ENCODE measurements around the gene CNKSR3.
"Not testable (repeated sequence)": the region's sequence is repeated elsewhere in the genome, so short reads cannot be mapped to it uniquely, and the experiment has no call there.

Gene CNKSR3

GRCh38 chr6:154532426-154532825, 21.9 kb upstream of the CNKSR3 start:
- H3K4me3 ChIP-seq (ENCODE audit: low read depth, low read length), result no peak overlapping the region
- no peak for DNase-seq (ENCODE audit: low read depth)

- H3K4me3 ChIP-seq (ENCODE audit: low read depth, low read length), result no peak overlapping the region
- no peak for DNase-seq (ENCODE audit: low read depth)
These were observed 19.5 kb upstream of the CNKSR3 start for GRCh38 chr6:154529957-154530356.

- DNase-seq (ENCODE audit: low read depth), result no peak
- H3K4me3 ChIP-seq (ENCODE audit: low read depth, low read length), result no peak overlapping the region
These were observed 17.9 kb upstream of the CNKSR3 start for GRCh38 chr6:154528310-154528915.

- no peak overlapping the region for H3K4me3 ChIP-seq (ENCODE audit: low read depth, low read length)
- no peak for DNase-seq (ENCODE audit: low read depth)
These were observed 16.5 kb upstream of the CNKSR3 start for GRCh38 chr6:154526996-154527395.

- H3K4me3 ChIP-seq (ENCODE audit: low read depth, low read length), result no peak overlapping the region
- DNase-seq (ENCODE audit: low read depth), result no peak
These were observed 12.1 kb upstream of the CNKSR3 start for GRCh38 chr6:154522576-154522975.

GRCh38 chr6:154521412-154521811, 10.9 kb upstream of the CNKSR3 start:
- no peak for DNase-seq (ENCODE audit: low read depth)
- H3K4me3 ChIP-seq (ENCODE audit: low read depth, low read length), result no peak overlapping the region

GRCh38 chr6:154520280-154520679, 9.8 kb upstream of the CNKSR3 start:
- no peak overlapping the region for H3K4me3 ChIP-seq (ENCODE audit: low read depth, low read length)

GRCh38 chr6:154518396-154518795, 7.9 kb upstream of the CNKSR3 start:
- DNase-seq (ENCODE audit: low read depth), result no peak
- H3K4me3 ChIP-seq (ENCODE audit: low read depth, low read length), result no peak overlapping the region

More at GRCh38 chr6:154520280-154520679, 9.8 kb upstream of the CNKSR3 start:
- no peak for DNase-seq (ENCODE audit: low read depth)

- DNase-seq (ENCODE audit: low read depth), result no peak
- H3K4me3 ChIP-seq (ENCODE audit: low read depth, low read length), result peak overlapping the region; percentile 7
These were observed 5.8 kb upstream of the CNKSR3 start for GRCh38 chr6:154516276-154516675.

- DNase-seq (ENCODE audit: low read depth), result no peak
- peak overlapping the region; percentile 7 for H3K4me3 ChIP-seq (ENCODE audit: low read depth, low read length)
These were observed 5.3 kb upstream of the CNKSR3 start for GRCh38 chr6:154515826-154516225.

GRCh38 chr6:154515076-154515475, 4.6 kb upstream of the CNKSR3 start:
- not testable (repeated sequence) for H3K4me3 ChIP-seq (ENCODE audit: low read depth, low read length); DNase-seq (ENCODE audit: low read depth)

- no peak overlapping the region for H3K4me3 ChIP-seq (ENCODE audit: low read depth, low read length)
- no peak for DNase-seq (ENCODE audit: low read depth)
These were observed 4.0 kb upstream of the CNKSR3 start for GRCh38 chr6:154514481-154514880.

GRCh38 chr6:154513601-154514320, 3.3 kb upstream of the CNKSR3 start:
- DNase-seq (ENCODE audit: low read depth), result no peak
- H3K4me3 ChIP-seq (ENCODE audit: low read depth, low read length), result no peak overlapping the region

- no peak overlapping the region for H3K4me3 ChIP-seq (ENCODE audit: low read depth, low read length)
- DNase-seq (ENCODE audit: low read depth), result no peak
These were observed 1.7 kb upstream of the CNKSR3 start for GRCh38 chr6:154512201-154512600.

- DNase-seq (ENCODE audit: low read depth), result no peak
- H3K4me3 ChIP-seq (ENCODE audit: low read depth, low read length), result no peak overlapping the region
These were observed 1.3 kb upstream of the CNKSR3 start for GRCh38 chr6:154511791-154512190.

- H3K4me3 ChIP-seq (ENCODE audit: low read depth, low read length), result peak overlapping the region; percentile 92
- no peak for DNase-seq (ENCODE audit: low read depth)
These were observed 903 bp downstream of the CNKSR3 start for GRCh38 chr6:154509421-154510143.

- no peak for DNase-seq (ENCODE audit: low read depth)
- peak overlapping the region; percentile 92 for H3K4me3 ChIP-seq (ENCODE audit: low read depth, low read length)
These were observed 1.7 kb downstream of the CNKSR3 start for GRCh38 chr6:154508573-154509375.

GRCh38 chr6:154506991-154507898, 3.2 kb downstream of the CNKSR3 start:
- no peak for DNase-seq (ENCODE audit: low read depth)
- no peak overlapping the region for H3K4me3 ChIP-seq (ENCODE audit: low read depth, low read length)

GRCh38 chr6:154506582-154506981, 3.9 kb downstream of the CNKSR3 start:
- no peak for DNase-seq (ENCODE audit: low read depth)
- H3K4me3 ChIP-seq (ENCODE audit: low read depth, low read length), result no peak overlapping the region

Measured in skeletal muscle cell (primary cell).